ENCODE measurements around the gene JAG2.

DNA sequence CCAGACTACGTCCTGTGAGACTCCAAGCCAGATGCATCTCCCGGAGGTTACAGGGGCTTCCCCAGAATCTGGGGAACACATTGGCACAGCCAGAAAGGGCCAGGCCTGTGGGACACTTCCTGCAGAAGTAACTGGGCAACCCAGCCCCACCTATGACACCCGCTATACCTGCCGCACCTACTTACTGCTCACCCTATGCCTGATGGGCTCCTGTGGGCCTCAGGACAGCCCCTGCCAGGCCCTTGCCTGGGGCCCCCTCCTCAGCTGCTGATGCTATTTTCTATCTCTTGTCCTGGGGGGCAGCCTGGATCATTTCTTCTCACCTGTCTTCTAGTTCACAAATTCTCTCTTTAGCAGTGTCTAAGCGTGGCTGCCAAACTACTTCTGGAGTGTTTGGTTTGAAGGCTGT lies 28.7 kb downstream of the JAG2 start:
- TF ChIP-seq, protein P1, sequence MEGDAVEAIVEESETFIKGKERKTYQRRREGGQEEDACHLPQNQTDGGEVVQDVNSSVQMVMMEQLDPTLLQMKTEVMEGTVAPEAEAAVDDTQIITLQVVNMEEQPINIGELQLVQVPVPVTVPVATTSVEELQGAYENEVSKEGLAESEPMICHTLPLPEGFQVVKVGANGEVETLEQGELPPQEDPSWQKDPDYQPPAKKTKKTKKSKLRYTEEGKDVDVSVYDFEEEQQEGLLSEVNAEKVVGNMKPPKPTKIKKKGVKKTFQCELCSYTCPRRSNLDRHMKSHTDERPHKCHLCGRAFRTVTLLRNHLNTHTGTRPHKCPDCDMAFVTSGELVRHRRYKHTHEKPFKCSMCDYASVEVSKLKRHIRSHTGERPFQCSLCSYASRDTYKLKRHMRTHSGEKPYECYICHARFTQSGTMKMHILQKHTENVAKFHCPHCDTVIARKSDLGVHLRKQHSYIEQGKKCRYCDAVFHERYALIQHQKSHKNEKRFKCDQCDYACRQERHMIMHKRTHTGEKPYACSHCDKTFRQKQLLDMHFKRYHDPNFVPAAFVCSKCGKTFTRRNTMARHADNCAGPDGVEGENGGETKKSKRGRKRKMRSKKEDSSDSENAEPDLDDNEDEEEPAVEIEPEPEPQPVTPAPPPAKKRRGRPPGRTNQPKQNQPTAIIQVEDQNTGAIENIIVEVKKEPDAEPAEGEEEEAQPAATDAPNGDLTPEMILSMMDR (IDR thresholded peaks at IDR 0.05), result no peak
- TF ChIP-seq POLR2A (IDR thresholded peaks at IDR 0.05) (no peak), EP300 (IDR thresholded peaks at IDR 0.05; ENCODE audit: low read depth) (no peak)
